Stimulated activated CD8-positive, alpha-beta memory T cell treated with anti-CD3 and anti-CD28 coated beads, Interleukin-4, amount 100 ng/mL, for 1 hour (primary cell): ENCODE measurements around the gene ITPR1.

Experiments
- DNase-seq, 2 donors: peaks; one replicate each; pipeline ENCODE4 v3.0.0-alpha.2; 2020; ENCODE audit warnings: low read depth in 2 of 2, low spot score in 1 of 2

The ITPR1 gene

GRCh38 chr3:4841225-4841624, 348.1 kb downstream of the ITPR1 start:
- no peak for DNase-seq

- no peak for DNase-seq
Measured at GRCh38 chr3:4841776-4842440, 348.8 kb downstream of the ITPR1 start.

GRCh38 chr3:4843619-4844018, 350.5 kb downstream of the ITPR1 start:
- no peak for DNase-seq

DNA sequence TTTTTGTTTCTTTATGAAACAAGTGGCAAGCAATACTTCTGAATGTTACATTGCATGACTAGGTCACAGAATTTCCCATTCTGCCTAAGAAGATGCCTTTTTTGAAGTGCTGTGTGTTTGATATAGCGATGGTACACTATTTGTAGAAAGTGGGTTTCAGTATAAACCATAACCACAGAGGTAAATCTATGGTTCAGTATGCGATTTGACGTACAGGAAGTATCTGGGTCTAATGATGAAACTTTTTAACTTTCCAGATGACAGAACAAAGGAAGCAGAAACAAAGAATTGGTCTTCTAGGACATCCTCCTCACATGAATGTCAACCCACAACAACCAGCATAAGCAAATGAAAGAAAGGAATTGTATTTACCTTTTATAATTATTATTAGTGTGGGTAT, 352.7 kb downstream of the ITPR1 start:
- DNase-seq: no peak

- DNase-seq: no peak
Measured at GRCh38 chr3:4846543-4846942, 353.4 kb downstream of the ITPR1 start.

- DNase-seq: no peak
Measured at GRCh38 chr3:4848176-4848825, 355.2 kb downstream of the ITPR1 start.

- no peak for DNase-seq
Measured at GRCh38 chr3:4849136-4849535, 356.0 kb downstream of the ITPR1 start.

GRCh38 chr3:4849739-4850138, 356.6 kb downstream of the ITPR1 start:
- DNase-seq: no peak

GRCh38 chr3:4850211-4850927, 357.2 kb downstream of the ITPR1 start:
- no peak for DNase-seq

DNA sequence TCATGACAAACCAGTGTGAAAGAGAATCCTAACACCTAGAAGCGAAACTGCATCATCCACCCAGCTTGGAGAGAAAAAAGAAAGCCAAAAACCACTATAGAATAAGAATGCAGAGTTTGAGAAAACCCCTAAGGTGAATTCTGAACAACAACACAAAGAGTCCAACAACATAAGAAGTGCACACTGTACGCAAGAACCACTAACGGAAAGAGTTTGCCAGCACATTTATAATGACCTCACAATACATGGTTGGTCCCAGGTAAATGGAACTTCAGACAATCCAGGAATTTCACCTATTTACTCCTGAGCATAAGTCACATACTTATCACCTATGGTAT, 357.7 kb downstream of the ITPR1 start:
- no peak for DNase-seq

GRCh38 chr3:4852780-4853748, 359.9 kb downstream of the ITPR1 start:
- no peak for DNase-seq

DNA sequence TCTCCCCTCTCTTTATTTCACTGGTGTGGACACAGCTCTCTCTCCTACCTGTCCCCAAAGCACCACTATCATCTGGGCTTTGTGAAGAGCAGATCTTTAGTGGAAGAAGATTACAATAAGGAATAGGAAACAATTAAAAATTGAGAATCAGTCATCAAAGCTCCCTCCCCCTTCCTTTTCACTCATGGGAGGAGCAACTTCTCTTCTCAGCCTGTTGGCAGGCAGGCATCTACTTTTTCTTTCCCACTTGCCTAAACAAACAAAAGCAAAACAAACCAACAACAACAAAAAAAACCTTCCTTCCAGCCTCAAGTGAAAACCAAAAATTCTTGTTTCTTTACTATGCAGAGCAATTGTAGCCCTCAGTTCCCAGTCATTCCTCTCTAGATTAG, 360.6 kb downstream of the ITPR1 start:
- DNase-seq: no peak

- no peak for DNase-seq
Measured at GRCh38 chr3:4855676-4856075, 362.5 kb downstream of the ITPR1 start.

DNA sequence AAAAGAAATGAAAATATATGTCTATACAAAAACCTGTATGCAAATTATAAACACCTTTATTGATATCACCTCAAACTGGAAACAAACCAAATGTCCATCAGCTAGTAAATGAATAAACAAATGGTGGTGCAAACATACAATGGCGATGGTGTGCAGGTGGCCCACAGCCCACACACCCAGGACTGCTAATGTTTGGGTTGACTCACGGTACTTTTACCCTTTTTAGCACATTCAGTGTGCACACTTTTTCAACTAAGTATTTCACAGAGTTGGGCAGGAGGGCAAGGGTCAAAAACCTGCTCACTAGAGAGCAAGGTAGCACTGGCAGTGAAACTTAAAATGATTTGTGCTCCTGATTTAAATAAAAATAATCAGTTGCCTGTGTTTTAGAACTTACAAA, 363.0 kb downstream of the ITPR1 start:
- DNase-seq: no peak

DNA sequence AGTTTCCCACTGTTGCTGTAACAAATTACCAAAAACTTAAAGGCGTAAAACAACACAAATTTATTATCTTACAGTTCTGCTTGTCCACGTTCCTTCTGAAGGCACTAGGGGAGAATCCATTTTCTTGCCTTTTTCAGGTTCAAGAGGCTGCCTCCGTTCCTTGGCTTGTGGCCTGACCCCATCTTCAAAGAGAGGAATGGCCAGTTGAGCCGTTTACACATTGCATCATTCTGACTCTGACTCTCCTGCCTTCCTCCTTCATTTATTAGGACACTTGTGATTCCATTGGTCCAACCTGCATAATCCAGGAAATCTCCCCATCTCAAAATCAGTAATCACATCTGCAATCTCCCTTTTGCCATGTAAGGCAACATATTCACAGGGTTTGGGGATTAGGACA, 363.4 kb downstream of the ITPR1 start:
- no peak for DNase-seq

GRCh38 chr3:4856986-4857385, 363.8 kb downstream of the ITPR1 start:
- no peak for DNase-seq

- no peak for DNase-seq
Measured at GRCh38 chr3:4859788-4860187, 366.6 kb downstream of the ITPR1 start.

- no peak for DNase-seq
Measured at GRCh38 chr3:4862973-4863372, 369.8 kb downstream of the ITPR1 start.

- DNase-seq: no peak
Measured at GRCh38 chr3:4864503-4864902, 371.4 kb downstream of the ITPR1 start.

- DNase-seq: no peak
Measured at GRCh38 chr3:4865714-4866113, 372.6 kb downstream of the ITPR1 start.

DNA sequence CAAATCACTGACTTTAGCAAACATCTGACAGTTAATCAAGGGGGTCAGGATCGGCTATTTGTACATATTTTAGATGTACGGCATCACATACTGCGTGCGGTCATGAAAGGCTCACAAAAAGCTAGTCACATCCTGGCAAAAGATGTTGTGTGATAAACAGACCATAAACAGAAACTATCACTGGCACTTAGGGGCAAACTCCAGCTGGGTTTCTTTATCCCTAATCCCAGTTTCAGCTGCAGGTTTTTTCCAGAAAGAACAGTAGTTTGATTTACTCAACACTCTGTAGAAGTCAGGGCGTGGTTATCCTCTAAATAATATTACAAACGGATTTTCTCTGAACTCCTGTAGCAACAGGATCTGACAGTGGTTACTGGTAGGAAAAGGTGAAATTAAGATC, 373.7 kb downstream of the ITPR1 start:
- no peak for DNase-seq
